Measurements from ENCODE around the gene USP1. TPM values are rescaled to one million over a fixed set of nuclear protein-coding genes. Genes with fewer than 3 reads are reported as not detected.

Gene USP1
- total RNA-seq, 2 experiments from 2014 or later, result 69.6 to 96.6 TPM

DNA sequence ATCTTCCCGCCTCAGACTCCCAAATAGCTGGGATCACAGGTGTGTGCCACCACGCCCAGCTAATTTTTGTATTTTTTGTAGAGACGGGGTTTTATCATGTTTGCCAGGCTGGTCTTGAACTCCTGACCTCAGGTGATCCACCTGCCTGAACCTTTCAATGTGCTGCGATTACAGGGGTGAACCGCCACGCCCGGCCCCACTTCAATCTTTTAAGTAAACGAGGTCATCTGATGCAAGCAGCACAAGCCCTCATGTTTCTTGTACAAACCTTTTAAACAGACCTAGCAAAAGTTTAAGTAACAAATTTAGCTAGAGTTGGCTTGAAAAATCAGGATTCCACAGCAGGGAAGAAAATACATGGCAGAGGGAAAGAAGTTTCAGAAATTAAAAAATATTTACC, 21.2 kb upstream of the USP1 start:
- Histone ChIP-seq H3K9me3 (ENCODE audit: low read length) (no peaks in the 10 kb centered on the region), H3K36me3 (ENCODE audit: insufficient read depth, low read length) (no peaks in the 10 kb centered on the region), H3K9me2 (ENCODE audit: insufficient read depth, low read length) (no peaks in the 10 kb centered on the region), H3K27ac (ENCODE audit: low read depth, low read length, poor library complexity, severe bottlenecking) (no peak overlapping the region), H3K4me1 (ENCODE audit: insufficient read depth, low read length, poor library complexity, severe bottlenecking) (no peaks in the 10 kb centered on the region), H3K79me2 (ENCODE audit: insufficient read depth, low read depth, low read length) (no peaks in the 10 kb centered on the region), H3K4me3 (ENCODE audit: low read depth, low read length, poor library complexity, severe bottlenecking) (no peak overlapping the region), H4K20me1 (ENCODE audit: insufficient read depth, low read length) (no peaks in the 10 kb centered on the region), H3K4me2 (ENCODE audit: low read length) (no peak overlapping the region), H2AFZ (ENCODE audit: low read length) (no peak overlapping the region)
- intact Hi-C loops (cut with micrococcal nuclease; ENCODE audit: unreplicated experiment), result no loop called here
- no peak for TF ChIP-seq EZH2phosphoT487 (IDR thresholded peaks at IDR 0.05; ENCODE audit: borderline replicate concordance, low read depth, low read length)
- TF ChIP-seq, protein P1, sequence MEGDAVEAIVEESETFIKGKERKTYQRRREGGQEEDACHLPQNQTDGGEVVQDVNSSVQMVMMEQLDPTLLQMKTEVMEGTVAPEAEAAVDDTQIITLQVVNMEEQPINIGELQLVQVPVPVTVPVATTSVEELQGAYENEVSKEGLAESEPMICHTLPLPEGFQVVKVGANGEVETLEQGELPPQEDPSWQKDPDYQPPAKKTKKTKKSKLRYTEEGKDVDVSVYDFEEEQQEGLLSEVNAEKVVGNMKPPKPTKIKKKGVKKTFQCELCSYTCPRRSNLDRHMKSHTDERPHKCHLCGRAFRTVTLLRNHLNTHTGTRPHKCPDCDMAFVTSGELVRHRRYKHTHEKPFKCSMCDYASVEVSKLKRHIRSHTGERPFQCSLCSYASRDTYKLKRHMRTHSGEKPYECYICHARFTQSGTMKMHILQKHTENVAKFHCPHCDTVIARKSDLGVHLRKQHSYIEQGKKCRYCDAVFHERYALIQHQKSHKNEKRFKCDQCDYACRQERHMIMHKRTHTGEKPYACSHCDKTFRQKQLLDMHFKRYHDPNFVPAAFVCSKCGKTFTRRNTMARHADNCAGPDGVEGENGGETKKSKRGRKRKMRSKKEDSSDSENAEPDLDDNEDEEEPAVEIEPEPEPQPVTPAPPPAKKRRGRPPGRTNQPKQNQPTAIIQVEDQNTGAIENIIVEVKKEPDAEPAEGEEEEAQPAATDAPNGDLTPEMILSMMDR (conservative IDR thresholded peaks at IDR 0.05; ENCODE audit: low read length), result no peak
- BruUV-seq (replicated peaks), result no TSS peak
- ChIA-PET CTCF (ENCODE audit: unreplicated experiment) (no interaction called here), POLR2A (interaction anchor here (0.6 kb wide), 1 partner anchor 527 kb away, joined by 3 read pairs; no protein-coding TSS in a partner anchor)
- no peak for DNase-seq (ENCODE audit: low spot score)

DNA sequence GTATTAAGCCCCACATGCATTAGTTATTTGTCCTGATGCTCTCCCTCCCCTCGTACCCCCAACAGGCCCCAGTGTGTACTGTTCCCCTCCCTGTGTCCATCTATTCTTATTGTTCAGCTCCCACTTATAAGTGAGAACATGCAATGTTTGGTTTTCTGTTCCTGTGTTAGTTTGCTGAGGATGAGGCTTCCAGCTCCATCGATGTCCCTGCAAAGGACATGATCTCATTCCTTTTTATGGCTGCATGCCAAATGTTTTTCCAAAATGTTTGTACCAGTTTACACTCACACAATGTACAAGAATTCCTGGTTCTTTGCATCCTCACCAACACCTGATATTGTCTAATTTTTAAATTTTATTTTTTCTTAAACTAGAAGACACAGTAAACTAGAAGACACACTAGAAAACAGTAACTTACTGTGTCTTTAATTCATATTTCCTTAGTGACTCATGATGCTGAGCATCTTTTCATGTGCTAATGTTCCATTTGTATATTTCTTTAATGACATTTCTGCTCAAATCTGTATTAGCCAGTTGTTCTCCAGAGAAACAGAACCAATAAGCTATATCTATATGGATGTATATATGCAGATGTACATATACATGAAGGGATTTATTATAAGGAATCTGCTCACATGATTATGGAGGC, 19.4 kb upstream of the USP1 start:
- no peak overlapping the region for H3K27ac ChIP-seq (ENCODE audit: low read depth, low read length, poor library complexity, severe bottlenecking)
- H3K9me3 ChIP-seq (ENCODE audit: low read length), result no peaks in the 10 kb centered on the region
- no peak overlapping the region for H2AFZ ChIP-seq (ENCODE audit: low read length)
- H3K4me3 ChIP-seq (ENCODE audit: low read depth, low read length, poor library complexity, severe bottlenecking), result no peak overlapping the region
- no peaks in the 10 kb centered on the region for H3K9me2 ChIP-seq (ENCODE audit: insufficient read depth, low read length)
- H4K20me1 ChIP-seq (ENCODE audit: insufficient read depth, low read length), result no peaks in the 10 kb centered on the region
- H3K36me3 ChIP-seq (ENCODE audit: insufficient read depth, low read length), result no peaks in the 10 kb centered on the region
- H3K4me2 ChIP-seq (ENCODE audit: low read length), result no peak overlapping the region
- DNase-seq (ENCODE audit: low spot score), result no peak
- ChIA-PET CTCF (ENCODE audit: unreplicated experiment) (interaction anchor here (0.7 kb wide), 1 partner anchor 13 kb away, joined by 3 read pairs; no protein-coding TSS in a partner anchor), POLR2A (interaction anchor here (2.5 kb wide), 1 partner anchor 14 kb away, joined by 14 read pairs; no protein-coding TSS in a partner anchor)
- no peak for TF ChIP-seq EZH2phosphoT487 (IDR thresholded peaks at IDR 0.05; ENCODE audit: borderline replicate concordance, low read depth, low read length)
- TF ChIP-seq, protein P1 (conservative IDR thresholded peaks at IDR 0.05; ENCODE audit: low read length), result no peak
- H3K79me2 ChIP-seq (ENCODE audit: insufficient read depth, low read depth, low read length), result no peaks in the 10 kb centered on the region
- intact Hi-C loops (cut with micrococcal nuclease; ENCODE audit: unreplicated experiment), result no loop called here
- no peaks in the 10 kb centered on the region for H3K4me1 ChIP-seq (ENCODE audit: insufficient read depth, low read length, poor library complexity, severe bottlenecking)
- BruUV-seq (replicated peaks), result no TSS peak

DNA sequence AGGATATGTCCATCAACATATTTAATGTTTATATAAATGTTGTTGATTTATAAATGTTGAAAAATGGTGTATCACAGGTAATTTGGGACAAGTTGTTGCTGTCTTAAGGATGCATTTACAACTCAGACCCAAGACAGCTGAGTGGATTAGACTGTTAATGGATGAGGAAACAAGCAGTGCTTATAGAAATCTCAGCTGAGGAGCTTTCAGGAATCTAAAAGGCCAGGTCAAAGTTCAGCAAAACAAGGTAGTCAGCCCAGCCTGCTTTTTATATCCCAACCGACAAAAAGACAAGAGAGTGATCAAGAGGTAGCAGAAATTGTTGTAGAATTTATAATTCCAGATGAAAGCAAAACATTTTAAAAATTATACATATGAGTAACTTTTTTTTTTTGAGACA, 16.6 kb upstream of the USP1 start:
- no peaks in the 10 kb centered on the region for H3K36me3 ChIP-seq (ENCODE audit: insufficient read depth, low read length)
- H4K20me1 ChIP-seq (ENCODE audit: insufficient read depth, low read length), result no peaks in the 10 kb centered on the region
- H3K27ac ChIP-seq (ENCODE audit: low read depth, low read length, poor library complexity, severe bottlenecking), result no peak overlapping the region
- intact Hi-C loops (cut with micrococcal nuclease; ENCODE audit: unreplicated experiment), result no loop called here
- H3K9me2 ChIP-seq (ENCODE audit: insufficient read depth, low read length), result no peaks in the 10 kb centered on the region
- CTCF ChIA-PET (ENCODE audit: unreplicated experiment), result no interaction called here
- POLR2A ChIA-PET, result interaction anchor here (0.7 to 0.9 kb wide), 2 partner anchors 84 to 307 kb away, joined by 3 read pairs; no protein-coding TSS in a partner anchor
- no peaks in the 10 kb centered on the region for H3K79me2 ChIP-seq (ENCODE audit: insufficient read depth, low read depth, low read length)
- H3K9me3 ChIP-seq (ENCODE audit: low read length), result no peaks in the 10 kb centered on the region
- BruUV-seq (replicated peaks), result no TSS peak
- no peak overlapping the region for H3K4me2 ChIP-seq (ENCODE audit: low read length)
- TF ChIP-seq EZH2phosphoT487 (IDR thresholded peaks at IDR 0.05; ENCODE audit: borderline replicate concordance, low read depth, low read length), result no peak
- H3K4me1 ChIP-seq (ENCODE audit: insufficient read depth, low read length, poor library complexity, severe bottlenecking), result no peaks in the 10 kb centered on the region
- DNase-seq (ENCODE audit: low spot score), result no peak
- no peak overlapping the region for H3K4me3 ChIP-seq (ENCODE audit: low read depth, low read length, poor library complexity, severe bottlenecking)
- no peak overlapping the region for H2AFZ ChIP-seq (ENCODE audit: low read length)
